Vagina (tissue), 2 donors: ENCODE measurements around the gene RANBP3. TPM values are rescaled to one million over a fixed set of nuclear protein-coding genes. Genes with fewer than 3 reads are reported as not detected.
"Not testable (repeated sequence)": the region's sequence is repeated elsewhere in the genome, so short reads cannot be mapped to it uniquely, and the experiment has no call there.

Experiments
- DNase-seq, 2 donors: peaks; one replicate each; pipeline ENCODE4 v3.0.0-alpha.2; 2017; ENCODE audit errors: extremely low spot score in 2 of 2
- H3K27ac ChIP-seq: fragments of 200-600 bp; sonication (generic); one replicate; pipeline ENCODE4 v1.5.1; 2019
- H3K27me3 ChIP-seq: fragments of 200-600 bp; sonication (generic); one replicate; pipeline ENCODE4 v1.5.1; 2019
- H3K36me3 ChIP-seq, 2 donors: fragments of 200-600 bp; sonication (generic); one replicate each; pipeline ENCODE4 v1.5.1; 2017 to 2019
- H3K4me1 ChIP-seq: fragments of 200-600 bp; sonication (generic); one replicate; pipeline ENCODE4 v1.5.1; 2019
- H3K4me3 ChIP-seq, 2 donors: fragments of 200-600 bp; sonication (generic); 1 replicate in 1 of 2; 2 replicates in 1 of 2; pipeline ENCODE4 v1.5.1; 2016 to 2019
- H3K9me3 ChIP-seq: fragments of 200-600 bp; sonication (generic); one replicate; pipeline ENCODE4 v1.5.1; 2019
- POLR2A ChIP-seq, 2 donors: fragments of 450-650 bp; IDR thresholded peaks; one replicate each; pipeline ENCODE4 v1.6.1; 2017; ENCODE audit warnings: antibody characterized with exemption in 2 of 2, mild to moderate bottlenecking in 2 of 2, moderate library complexity in 2 of 2
- POLR2AphosphoS5 ChIP-seq, 2 donors: sonication (generic); formaldehyde crosslinking; IDR thresholded peaks; one replicate each; pipeline ENCODE4 v1.9.0; 2017; ENCODE audit warnings: antibody characterized with exemption in 2 of 2, mild to moderate bottlenecking in 2 of 2, low read depth in 1 of 2; ENCODE audit not compliant: insufficient read depth in 1 of 2
- intact Hi-C: fragments of 100-400 bp; cut with DNase I; formaldehyde crosslinking; loops from one replicate; pipeline ENCODE4 v1.15.1; 2023
- total RNA-seq: library from RNA; depleted of rRNA; stranded (reverse); fragments of >200 nt; gene quantifications from one replicate; pipeline ENCODE4 v1.2.3, GENCODE V29; 2016
- TF ChIP-seq, protein P1 (sequence below), 3 experiments: fragments of 450-650 bp in 2 of 3; fragments of 200-600 bp in 1 of 3; sonication (generic) in 1 of 3; IDR thresholded peaks; one replicate each; pipeline ENCODE4 v1.5.1; 2017 to 2019; ENCODE audit warnings: antibody characterized with exemption in 3 of 3, mild to moderate bottlenecking in 2 of 3, moderate library complexity in 2 of 3

Gene RANBP3
- total RNA-seq, 1 donor from 2014 or later = 110 TPM

DNA sequence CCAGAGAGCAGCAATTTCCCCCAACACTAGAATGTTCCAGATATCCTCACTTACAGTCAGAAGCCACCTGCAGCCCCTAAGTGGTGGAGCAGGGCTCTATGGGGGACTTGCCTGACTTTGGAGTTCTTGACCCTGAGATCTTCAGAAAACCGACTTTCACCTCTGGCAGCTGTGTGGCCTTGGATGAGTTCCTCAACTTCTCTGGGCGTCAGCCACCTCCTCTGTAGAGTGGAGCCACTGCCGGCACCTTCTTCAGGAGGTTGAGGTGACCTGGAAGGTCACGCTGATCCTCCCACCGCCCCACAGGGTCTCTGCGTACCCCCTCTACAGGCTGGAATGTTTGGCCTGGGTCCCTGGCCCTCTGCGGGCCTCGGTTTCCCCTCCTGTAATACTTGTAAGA is 100.5 kb downstream of the RANBP3 start:
- peaks cover 7% of the 10 kb centered on the region for H3K4me1 ChIP-seq
- H3K9me3 ChIP-seq = no peaks in the 10 kb centered on the region
- H3K36me3 ChIP-seq = no peaks in the 10 kb centered on the region
- no peak for DNase-seq
- intact Hi-C loops = no loop called here
- H3K4me3 ChIP-seq = no peak overlapping the region
- no peak for TF ChIP-seq POLR2AphosphoS5 (IDR thresholded peaks at IDR 0.05; ENCODE audit: insufficient read depth in 1 of 2, low read depth in 1 of 2)
- no peak for TF ChIP-seq POLR2A (IDR thresholded peaks at IDR 0.05)
- TF ChIP-seq, protein P1, sequence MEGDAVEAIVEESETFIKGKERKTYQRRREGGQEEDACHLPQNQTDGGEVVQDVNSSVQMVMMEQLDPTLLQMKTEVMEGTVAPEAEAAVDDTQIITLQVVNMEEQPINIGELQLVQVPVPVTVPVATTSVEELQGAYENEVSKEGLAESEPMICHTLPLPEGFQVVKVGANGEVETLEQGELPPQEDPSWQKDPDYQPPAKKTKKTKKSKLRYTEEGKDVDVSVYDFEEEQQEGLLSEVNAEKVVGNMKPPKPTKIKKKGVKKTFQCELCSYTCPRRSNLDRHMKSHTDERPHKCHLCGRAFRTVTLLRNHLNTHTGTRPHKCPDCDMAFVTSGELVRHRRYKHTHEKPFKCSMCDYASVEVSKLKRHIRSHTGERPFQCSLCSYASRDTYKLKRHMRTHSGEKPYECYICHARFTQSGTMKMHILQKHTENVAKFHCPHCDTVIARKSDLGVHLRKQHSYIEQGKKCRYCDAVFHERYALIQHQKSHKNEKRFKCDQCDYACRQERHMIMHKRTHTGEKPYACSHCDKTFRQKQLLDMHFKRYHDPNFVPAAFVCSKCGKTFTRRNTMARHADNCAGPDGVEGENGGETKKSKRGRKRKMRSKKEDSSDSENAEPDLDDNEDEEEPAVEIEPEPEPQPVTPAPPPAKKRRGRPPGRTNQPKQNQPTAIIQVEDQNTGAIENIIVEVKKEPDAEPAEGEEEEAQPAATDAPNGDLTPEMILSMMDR (IDR thresholded peaks at IDR 0.05) = no peak
- H3K27me3 ChIP-seq = no peaks in the 10 kb centered on the region
- no peak overlapping the region for H3K27ac ChIP-seq

DNA sequence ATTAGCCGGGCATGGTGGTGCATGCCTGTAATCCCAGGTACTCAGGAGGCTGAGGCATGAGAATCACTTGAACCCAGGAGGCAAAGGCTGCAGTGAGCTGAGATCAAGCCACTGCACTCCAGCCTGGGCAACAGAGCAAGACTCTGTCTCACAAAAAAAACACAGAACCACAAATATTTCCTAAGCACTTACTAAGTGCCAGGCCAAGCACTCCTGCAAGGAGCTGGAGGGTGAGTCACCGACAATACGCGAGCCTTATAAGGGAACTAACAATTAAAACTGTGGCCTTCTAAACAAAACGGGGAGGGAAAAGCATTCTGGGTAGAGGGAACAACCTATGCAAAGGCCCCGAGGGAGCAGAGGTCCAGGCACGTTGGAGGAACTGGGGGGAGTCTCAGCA is 103.4 kb downstream of the RANBP3 start:
- H3K4me3 ChIP-seq, H3K27ac ChIP-seq, intact Hi-C loops, H3K4me1 ChIP-seq, H3K36me3 ChIP-seq, H3K27me3 ChIP-seq, H3K9me3 ChIP-seq, DNase-seq: not testable (repeated sequence)

DNA sequence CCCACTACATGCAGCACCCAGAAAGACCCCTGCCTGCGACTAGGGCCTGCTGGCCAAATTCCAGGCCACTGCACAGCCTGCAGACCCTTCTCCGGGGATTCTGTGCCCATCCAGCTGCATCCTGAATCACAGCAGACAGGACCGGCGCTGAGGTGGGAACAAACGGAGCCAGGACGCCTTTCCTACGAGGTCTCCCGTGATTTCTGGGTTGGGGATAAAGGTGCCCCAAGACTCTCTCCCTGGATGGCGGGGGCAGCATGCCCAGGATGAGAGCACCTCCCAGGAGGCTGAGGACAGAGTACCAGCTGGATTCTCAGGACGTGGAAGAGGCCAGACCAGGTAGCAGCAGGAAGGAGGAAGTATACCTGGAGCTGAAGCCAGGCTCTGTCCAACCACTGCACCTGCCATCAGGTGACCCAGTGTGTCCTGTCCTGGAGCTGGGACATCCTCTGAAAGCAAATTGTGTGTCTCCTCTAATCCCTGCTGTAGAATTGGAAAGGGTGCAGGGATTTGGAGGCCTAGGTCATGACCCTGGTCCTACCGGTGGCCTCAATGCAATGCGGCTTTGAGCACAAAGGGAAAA is 104.2 kb downstream of the RANBP3 start:
- H3K36me3 ChIP-seq = no peaks in the 10 kb centered on the region
- TF ChIP-seq POLR2A (IDR thresholded peaks at IDR 0.05) = no peak
- TF ChIP-seq, protein P1 (IDR thresholded peaks at IDR 0.05) = no peak
- TF ChIP-seq POLR2AphosphoS5 (IDR thresholded peaks at IDR 0.05; ENCODE audit: insufficient read depth in 1 of 2, low read depth in 1 of 2) = no peak
- intact Hi-C loops = no loop called here

GRCh38 chr19:5870986-5871394 is 107.0 kb downstream of the RANBP3 start:
- DNase-seq = no peak
- TF ChIP-seq POLR2AphosphoS5 (IDR thresholded peaks at IDR 0.05; ENCODE audit: insufficient read depth in 1 of 2, low read depth in 1 of 2) (no peak), POLR2A (IDR thresholded peaks at IDR 0.05) (no peak)
- TF ChIP-seq, protein P1 (IDR thresholded peaks at IDR 0.05) = no peak
- intact Hi-C loops = no loop called here
- H3K9me3 ChIP-seq = no peaks in the 10 kb centered on the region
- H3K27me3 ChIP-seq = no peaks in the 10 kb centered on the region
- H3K4me1 ChIP-seq = no peaks in the 10 kb centered on the region
- H3K27ac ChIP-seq = no peak overlapping the region
- no peaks in the 10 kb centered on the region for H3K36me3 ChIP-seq
- no peak overlapping the region for H3K4me3 ChIP-seq

More for the DNA sequence above, 104.2 kb downstream of the RANBP3 start:
- H3K9me3 ChIP-seq = no peaks in the 10 kb centered on the region
- no peaks in the 10 kb centered on the region for H3K4me1 ChIP-seq
- H3K27me3 ChIP-seq = no peaks in the 10 kb centered on the region
- H3K4me3 ChIP-seq = no peak overlapping the region
- no peak for DNase-seq
- H3K27ac ChIP-seq = no peak overlapping the region

DNA sequence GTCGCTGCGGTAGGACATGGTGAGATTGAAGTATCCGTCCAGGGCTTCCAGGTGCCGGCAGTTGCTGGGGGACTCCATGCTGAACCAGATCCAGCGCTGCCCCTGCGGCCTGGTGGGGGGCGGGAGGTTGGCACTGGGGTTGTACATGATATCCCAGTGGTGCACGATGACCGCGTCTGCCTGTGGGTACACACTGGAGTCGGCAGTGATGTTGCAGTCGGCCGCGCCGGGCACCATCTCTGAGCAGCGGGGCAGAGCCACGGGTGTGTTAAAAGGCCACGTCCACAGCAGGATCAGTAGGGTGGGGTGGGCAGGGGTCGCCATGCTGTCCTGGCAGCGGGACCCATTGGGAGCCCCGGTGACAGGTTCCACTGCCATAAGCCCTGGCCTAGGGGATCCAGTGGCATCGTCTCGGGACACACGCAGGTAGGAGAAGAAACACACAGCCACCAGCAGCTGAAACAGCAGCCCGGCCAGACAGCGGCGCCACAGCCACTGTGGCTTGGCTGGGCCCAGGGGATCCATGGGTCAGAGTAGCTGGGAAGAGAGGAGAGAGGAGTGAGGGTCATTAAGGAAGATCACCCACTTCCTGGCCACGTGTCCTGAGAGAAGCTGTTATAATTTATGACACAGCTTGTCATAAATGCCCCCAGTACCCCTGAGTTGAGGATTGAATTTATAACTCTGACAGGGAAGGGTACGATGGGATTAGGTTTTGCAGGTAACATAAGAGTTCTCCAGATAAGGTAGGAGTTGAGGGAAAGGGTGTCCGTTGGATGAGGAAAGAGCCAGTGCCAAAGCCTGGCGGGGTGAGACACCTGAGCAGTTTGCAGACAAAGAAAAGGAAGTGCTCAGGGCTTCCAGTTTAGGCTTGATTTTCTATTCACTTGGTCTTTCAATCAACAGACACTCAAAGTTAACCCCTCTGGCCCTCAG is 110.5 kb downstream of the RANBP3 start:
- no peaks in the 10 kb centered on the region for H3K36me3 ChIP-seq
- H3K4me3 ChIP-seq = no peak overlapping the region
- no peaks in the 10 kb centered on the region for H3K9me3 ChIP-seq
- intact Hi-C loops = no loop called here
- no peak for DNase-seq
- TF ChIP-seq POLR2A (IDR thresholded peaks at IDR 0.05) (no peak), POLR2AphosphoS5 (IDR thresholded peaks at IDR 0.05; ENCODE audit: insufficient read depth in 1 of 2, low read depth in 1 of 2) (no peak)
- TF ChIP-seq, protein P1 (IDR thresholded peaks at IDR 0.05) = no peak
- no peak overlapping the region for H3K27ac ChIP-seq
- no peaks in the 10 kb centered on the region for H3K27me3 ChIP-seq
- H3K4me1 ChIP-seq = no peaks in the 10 kb centered on the region

Other genes starting within 250 kb of the RANBP3 start
- gene PRR22, start 193.4 kb downstream of the RANBP3 start, total RNA-seq = 0.98 TPM
- 39.0 TPM for gene DUS3L, start 187.0 kb downstream of the RANBP3 start, total RNA-seq
- gene NRTN, start 173.1 kb downstream of the RANBP3 start, total RNA-seq = 3.7 TPM
- gene FUT6, start 138.4 kb downstream of the RANBP3 start, total RNA-seq = 36.8 TPM
- 20.9 TPM for gene FUT3, start 126.7 kb downstream of the RANBP3 start, total RNA-seq
- not detected for gene FUT5, start 107.6 kb downstream of the RANBP3 start, total RNA-seq
- 318 TPM for gene NDUFA11, start 74.3 kb downstream of the RANBP3 start, total RNA-seq
- 7.9 TPM for gene VMAC, start 73.3 kb downstream of the RANBP3 start, total RNA-seq
- 35.8 TPM for gene CAPS, start 63.9 kb downstream of the RANBP3 start, total RNA-seq
- 12.0 TPM for gene RFX2, start 132.4 kb upstream of the RANBP3 start, total RNA-seq
- gene ACSBG2, start 157.5 kb upstream of the RANBP3 start, total RNA-seq = not detected